Transverse colon (tissue), 4 donors: ENCODE measurements around the gene KLHL29. TPM values are rescaled to one million over a fixed set of nuclear protein-coding genes. Genes with fewer than 3 reads are reported as not detected.

ENCODE experiments used
- DNase-seq: peaks from one replicate; pipeline ENCODE4 v3.0.0-alpha.2; 2019
- H3K27ac ChIP-seq, 4 donors: fragments of 200-600 bp; sonication (generic); 2 replicates each; pipeline ENCODE4 v1.5.1; 2016 to 2018; ENCODE audit warnings: inconsistent platforms in 4 of 4
- H3K27me3 ChIP-seq: fragments of 200-600 bp; sonication (generic); 2 replicates; pipeline ENCODE4 v1.5.1; 2017; ENCODE audit warnings: inconsistent platforms
- H3K36me3 ChIP-seq, 4 donors: fragments of 200-600 bp; sonication (generic); 2 replicates each; pipeline ENCODE4 v1.5.1; 2017 to 2019; ENCODE audit warnings: inconsistent platforms in 4 of 4
- H3K4me1 ChIP-seq, 4 donors: fragments of 200-600 bp; sonication (generic); 2 replicates each; pipeline ENCODE4 v1.5.1; 2017 to 2020; ENCODE audit warnings: inconsistent platforms in 4 of 4
- H3K4me3 ChIP-seq, 4 donors: fragments of 200-600 bp; sonication (generic); 1 replicate in 1 of 4; 2 replicates in 3 of 4; pipeline versions ENCODE4 v1.5.1 to v1.6.1; 2017 to 2019; ENCODE audit warnings: inconsistent platforms in 4 of 4
- H3K9me3 ChIP-seq, 2 donors: fragments of 200-600 bp; sonication (generic); 2 replicates each; pipeline ENCODE4 v1.5.1; 2017 to 2019; ENCODE audit warnings: inconsistent platforms in 2 of 2
- CTCF ChIP-seq, 5 experiments: fragments of 200-600 bp in 3 of 5; fragments of 450-650 bp in 2 of 5; sonication (generic) in 3 of 5; IDR thresholded peaks; 1 replicate in 2 of 5; 2 replicates in 3 of 5; pipeline ENCODE4 v1.5.1; 2016 to 2017; ENCODE audit warnings: antibody characterized with exemption in 5 of 5, inconsistent platforms in 3 of 5, mild to moderate bottlenecking in 2 of 5, moderate library complexity in 1 of 5
- EP300 ChIP-seq: sonication (generic); formaldehyde crosslinking; IDR thresholded peaks from one replicate; pipeline ENCODE4 v1.6.1; 2017; ENCODE audit warnings: antibody characterized with exemption, low read depth
- POLR2A ChIP-seq: fragments of 450-650 bp; IDR thresholded peaks from one replicate; pipeline ENCODE4 v1.6.1; 2016; ENCODE audit warnings: antibody characterized with exemption, mild to moderate bottlenecking, moderate library complexity
- POLR2AphosphoS5 ChIP-seq, 3 donors: sonication (generic); formaldehyde crosslinking; IDR thresholded peaks; one replicate each; pipeline ENCODE4 v1.6.1; 2016; ENCODE audit warnings: antibody characterized with exemption in 3 of 3
- WGBS, 2 donors: methylation state at CpG; one replicate each; pipeline ENCODE4 v1.1.5; 2018; ENCODE audit warnings: low coverage in 1 of 2; 5-methylcytosine and 5-hydroxymethylcytosine counted together
- in situ Hi-C, 4 donors: fragments of 200-750 bp; cut with MboI; loops; one replicate each; pipeline versions ENCODE4 v1.15.0 to v1.15.1; 2017; ENCODE audit warnings: low sequenced_read_pairs in 3 of 4, low pct_ligation_motif_present in 1 of 4, low pct_unique_long_range_greater_than_20kb in 1 of 4
- intact Hi-C: fragments of 100-400 bp; cut with DNase I; formaldehyde crosslinking; loops from one replicate; pipeline ENCODE4 v1.15.1; 2023; ENCODE audit warnings: low total_unique reads
- total RNA-seq, 4 donors: library from RNA; depleted of rRNA; stranded (reverse); fragments of >200 nt; gene quantifications; one replicate each; pipeline ENCODE4 v1.1.0, GENCODE V29; 2016

Gene KLHL29
- total RNA-seq, 4 donors from 2014 or later: 3.3 to 16.5 (median 5.8) TPM

GRCh38 chr2:23568626-23569190, 183.7 kb downstream of the KLHL29 start:
- intact Hi-C loops: no loop called here

GRCh38 chr2:23569761-23570365, 184.9 kb downstream of the KLHL29 start:
- TF ChIP-seq CTCF (IDR thresholded peaks at IDR 0.05): no peak
- TF ChIP-seq EP300: no peak
- no peak for TF ChIP-seq POLR2A
- no peak for TF ChIP-seq POLR2AphosphoS5 (IDR thresholded peaks at IDR 0.05)
- intact Hi-C loops (no loop called here), in situ Hi-C loops (no loop called here)
- 73 to 88% methylated on average over 4 to 12 of the region's 12 CpGs for WGBS, 2 donors
- Histone ChIP-seq H3K4me3 (no peak overlapping the region), H3K4me1 (peaks cover 0 to 18% (median 6%) of the 10 kb centered on the region in 4 donors), H3K36me3 (no peaks in the 10 kb centered on the region), H3K27me3 (no peaks in the 10 kb centered on the region), H3K27ac (peak overlapping the region; percentile 25 to 78 (median 46)), H3K9me3 (no peaks in the 10 kb centered on the region)
- DNase-seq: no peak

More at GRCh38 chr2:23568626-23569190, 183.7 kb downstream of the KLHL29 start:
- no peak for DNase-seq
- H3K27ac ChIP-seq: peak overlapping the region; percentile 25 to 78 (median 46)
- peaks cover 6 to 28% (median 12%) of the 10 kb centered on the region in 4 donors for H3K4me1 ChIP-seq
- no peaks in the 10 kb centered on the region for H3K9me3 ChIP-seq
- H3K27me3 ChIP-seq: no peaks in the 10 kb centered on the region
- in situ Hi-C loops: no loop called here
- H3K4me3 ChIP-seq: no peak overlapping the region
- 56% methylated on average over 3 of the region's 3 CpGs; no CpG with 5 or more reads in 1 of the 2 donors for WGBS, 2 donors
- no peaks in the 10 kb centered on the region for H3K36me3 ChIP-seq
- no peak for TF ChIP-seq POLR2A
- TF ChIP-seq POLR2AphosphoS5 (IDR thresholded peaks at IDR 0.05): no peak
- TF ChIP-seq EP300: no peak
- no peak for TF ChIP-seq CTCF (IDR thresholded peaks at IDR 0.05)

- H3K27ac ChIP-seq: peak overlapping the region in 2 of 4 donors; percentile 40 to 78
- intact Hi-C loops: no loop called here
- H3K4me1 ChIP-seq: peaks cover 0 to 18% (median 2%) of the 10 kb centered on the region in 4 donors
These were observed 186.1 kb downstream of the KLHL29 start for GRCh38 chr2:23571085-23571484.

More at GRCh38 chr2:23571085-23571484, 186.1 kb downstream of the KLHL29 start:
- no peaks in the 10 kb centered on the region for H3K27me3 ChIP-seq
- TF ChIP-seq POLR2A: no peak
- no peak for TF ChIP-seq POLR2AphosphoS5 (IDR thresholded peaks at IDR 0.05)
- no peak for TF ChIP-seq CTCF (IDR thresholded peaks at IDR 0.05)
- TF ChIP-seq EP300: no peak
- H3K36me3 ChIP-seq: no peaks in the 10 kb centered on the region
- H3K9me3 ChIP-seq: no peaks in the 10 kb centered on the region
- no peak for DNase-seq
- in situ Hi-C loops: no loop called here
- 81% methylated on average over 6 of the region's 6 CpGs; no CpG with 5 or more reads in 1 of the 2 donors for WGBS, 2 donors
- no peak overlapping the region for H3K4me3 ChIP-seq
